NCI-H526 treated with DMSO at 0.1 percent for 48 hours (cell line): ENCODE measurements around the gene TOM1.

Source experiments
- DNase-seq: peaks from one replicate; lab custom pipeline; 2025; lab: John Stamatoyannopoulos, UW

The TOM1 gene

GRCh38 chr22:35369996-35370395, 70.3 kb downstream of the TOM1 start:
- DNase-seq, result no peak

DNA sequence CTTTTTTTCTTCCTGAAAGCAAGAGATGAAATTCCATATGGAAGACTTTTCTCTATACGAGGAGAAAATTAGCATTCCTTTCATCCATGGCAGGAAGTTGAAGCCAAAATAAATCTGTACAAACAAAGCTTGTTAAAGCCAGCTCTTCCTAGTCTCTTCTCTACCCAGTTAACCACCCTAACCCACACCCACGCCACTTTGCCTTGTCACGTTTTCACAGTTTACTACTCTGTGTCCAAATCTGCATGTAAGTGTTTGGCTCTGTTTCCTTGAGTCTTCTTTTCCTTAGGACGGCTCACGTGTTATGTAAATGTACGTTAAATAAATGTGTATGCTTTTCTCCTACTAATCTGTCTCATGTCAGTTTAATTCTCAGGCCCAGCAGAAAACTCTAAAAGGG, 74.1 kb downstream of the TOM1 start:
- DNase-seq, result no peak

DNA sequence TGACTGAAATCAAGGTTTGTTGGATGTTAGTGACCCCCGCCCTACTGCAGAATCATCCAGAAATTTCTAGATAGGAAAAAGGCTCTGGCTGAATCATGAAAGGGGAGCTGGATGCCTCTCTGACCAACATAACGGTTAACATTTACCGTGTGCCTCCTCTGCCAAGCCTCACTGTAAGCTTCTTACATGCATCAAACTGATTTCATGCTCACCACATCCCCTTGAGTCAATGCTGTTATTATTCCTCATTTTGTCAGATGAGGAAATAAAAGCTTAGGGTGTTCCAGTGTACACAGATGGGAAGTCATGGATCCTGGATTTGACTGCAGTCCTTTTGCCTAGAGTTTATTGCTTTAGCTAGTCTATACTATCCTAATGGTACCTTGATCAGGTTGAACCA, 75.3 kb downstream of the TOM1 start:
- no peak for DNase-seq

GRCh38 chr22:35375526-35375925, 75.8 kb downstream of the TOM1 start:
- DNase-seq, result no peak

GRCh38 chr22:35376728-35377472, 77.2 kb downstream of the TOM1 start:
- DNase-seq, result peak; percentile 21

GRCh38 chr22:35377735-35378134, 78.0 kb downstream of the TOM1 start:
- no peak for DNase-seq

DNA sequence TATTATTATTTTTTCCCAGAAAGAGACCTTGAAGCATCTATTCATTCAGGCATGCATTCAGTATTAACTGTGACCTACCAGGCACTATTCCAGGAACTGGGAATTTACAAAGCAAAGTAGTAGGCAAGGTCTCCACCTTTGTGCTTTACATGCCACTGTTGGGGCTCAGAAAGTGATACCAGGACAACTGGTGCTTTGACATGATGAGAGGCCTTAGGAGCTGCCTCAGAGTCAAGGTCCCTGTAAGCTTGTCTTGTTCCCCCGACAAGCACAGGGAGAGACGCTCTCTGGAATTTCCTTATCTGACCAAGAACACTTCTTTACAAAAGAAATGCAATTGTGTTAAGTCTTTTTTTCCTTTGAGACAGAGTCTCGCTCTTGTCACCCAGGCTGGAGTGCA, 78.9 kb downstream of the TOM1 start:
- no peak for DNase-seq

DNA sequence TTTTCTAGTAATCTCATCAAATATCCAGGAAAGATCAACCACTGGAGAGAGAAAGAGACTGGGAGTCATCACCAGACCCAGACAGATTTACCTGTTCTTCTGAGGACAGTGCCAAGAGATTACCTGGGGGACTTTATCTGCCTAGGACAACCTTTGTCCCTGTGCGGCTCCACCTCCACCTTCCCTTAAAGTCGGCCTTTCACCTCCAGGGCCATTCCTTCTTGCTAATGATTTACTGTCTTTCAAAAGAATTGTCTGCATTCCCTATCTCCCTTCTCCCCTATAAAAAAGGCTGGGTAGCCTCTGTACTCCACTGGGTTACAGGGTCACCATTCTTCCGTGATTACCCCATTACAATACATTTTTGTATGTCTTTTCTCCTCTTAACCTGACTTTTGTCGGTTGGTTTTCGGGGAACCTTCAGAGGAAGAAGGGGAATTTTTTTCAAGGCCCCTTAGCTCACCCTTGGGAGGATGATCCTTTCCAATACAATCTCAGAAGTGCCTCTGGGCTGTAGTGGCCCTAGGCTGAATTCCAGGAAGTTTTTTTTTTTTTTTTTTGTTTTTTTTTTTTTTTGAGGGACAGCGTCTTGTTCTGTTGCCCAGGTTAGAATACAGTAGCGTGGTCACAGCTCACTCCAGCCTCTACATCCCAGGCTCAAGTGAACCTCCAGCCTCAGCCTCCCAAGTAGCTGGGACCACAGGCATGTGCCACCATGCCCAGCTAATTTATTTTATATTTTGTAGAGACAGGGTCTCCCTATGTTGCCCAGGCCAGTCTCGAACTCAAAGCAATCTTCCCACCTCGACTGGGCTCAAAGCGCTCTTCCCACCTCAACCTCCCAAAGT, 79.7 kb downstream of the TOM1 start:
- DNase-seq, result no peak

GRCh38 chr22:35380013-35380412, 80.3 kb downstream of the TOM1 start:
- no peak for DNase-seq

GRCh38 chr22:35380537-35381423, 81.1 kb downstream of the TOM1 start, which contains the start of gene HMOX1:
Gene HMOX1 (plus strand): TSS chr22:35381096. CDS start chr22:35381174, 78 bp downstream.
- DNase-seq, result no peak

DNA sequence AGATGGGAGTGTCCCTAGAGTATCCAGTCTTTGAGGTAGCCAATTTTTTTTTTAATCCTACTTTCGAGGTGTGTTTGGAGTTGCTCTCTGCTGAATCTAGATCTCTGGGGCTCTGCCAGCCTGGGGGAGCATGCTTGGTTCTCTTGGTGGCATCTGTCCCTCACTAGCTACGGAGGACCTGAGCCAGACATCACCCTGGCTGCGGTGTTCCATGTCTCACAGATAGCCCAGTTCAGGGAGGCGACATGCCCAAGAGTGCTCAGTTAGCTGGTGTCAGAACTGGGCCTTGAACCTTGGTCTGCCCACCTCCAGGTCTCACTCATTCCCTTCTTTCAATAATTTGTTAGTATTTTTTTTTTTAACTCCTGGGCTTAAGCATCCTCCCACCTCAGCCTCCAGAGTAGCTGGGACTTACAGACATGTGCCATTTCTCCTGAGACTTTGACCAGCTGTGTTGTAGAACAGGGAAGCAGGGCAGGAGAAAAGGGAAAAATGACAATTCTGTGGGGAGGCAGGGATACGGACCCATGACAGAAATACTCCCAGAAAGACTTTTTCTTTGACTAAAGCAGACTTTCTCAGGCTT, 81.8 kb downstream of the TOM1 start:
- DNase-seq, result no peak

- DNase-seq, result no peak
Measured at GRCh38 chr22:35383679-35384071, 84.0 kb downstream of the TOM1 start.

DNA sequence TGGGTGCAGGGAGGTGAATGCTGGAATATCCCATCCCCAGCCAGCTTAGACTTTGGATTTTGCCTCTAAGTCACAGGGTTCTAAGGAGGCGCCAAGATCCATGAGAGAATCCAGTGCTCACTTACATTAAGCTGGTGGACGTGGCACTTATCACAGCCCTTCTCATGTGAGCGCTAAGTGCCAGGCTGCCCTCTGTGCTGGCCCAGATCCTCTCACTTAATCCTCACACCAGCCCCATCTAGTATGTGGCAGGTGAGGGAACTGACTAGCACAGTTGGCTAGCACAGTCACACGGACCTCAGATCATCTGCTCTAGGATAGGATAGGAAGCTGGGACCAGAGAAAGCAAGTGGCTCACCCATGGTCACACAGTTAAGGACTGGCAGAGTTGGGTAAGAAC, 84.8 kb downstream of the TOM1 start:
- no peak for DNase-seq

- DNase-seq, result no peak
Measured at GRCh38 chr22:35384975-35385588, 85.4 kb downstream of the TOM1 start.

DNA sequence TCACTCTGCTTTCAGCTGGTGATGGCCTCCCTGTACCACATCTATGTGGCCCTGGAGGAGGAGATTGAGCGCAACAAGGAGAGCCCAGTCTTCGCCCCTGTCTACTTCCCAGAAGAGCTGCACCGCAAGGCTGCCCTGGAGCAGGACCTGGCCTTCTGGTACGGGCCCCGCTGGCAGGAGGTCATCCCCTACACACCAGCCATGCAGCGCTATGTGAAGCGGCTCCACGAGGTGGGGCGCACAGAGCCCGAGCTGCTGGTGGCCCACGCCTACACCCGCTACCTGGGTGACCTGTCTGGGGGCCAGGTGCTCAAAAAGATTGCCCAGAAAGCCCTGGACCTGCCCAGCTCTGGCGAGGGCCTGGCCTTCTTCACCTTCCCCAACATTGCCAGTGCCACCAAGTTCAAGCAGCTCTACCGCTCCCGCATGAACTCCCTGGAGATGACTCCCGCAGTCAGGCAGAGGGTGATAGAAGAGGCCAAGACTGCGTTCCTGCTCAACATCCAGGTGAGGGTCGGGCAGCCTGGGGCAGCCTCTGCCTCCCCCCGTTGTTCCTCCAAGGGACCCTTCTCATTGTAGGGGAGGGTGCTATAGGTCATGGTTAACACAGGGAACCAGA, 87.1 kb downstream of the TOM1 start:
- no peak for DNase-seq

DNA sequence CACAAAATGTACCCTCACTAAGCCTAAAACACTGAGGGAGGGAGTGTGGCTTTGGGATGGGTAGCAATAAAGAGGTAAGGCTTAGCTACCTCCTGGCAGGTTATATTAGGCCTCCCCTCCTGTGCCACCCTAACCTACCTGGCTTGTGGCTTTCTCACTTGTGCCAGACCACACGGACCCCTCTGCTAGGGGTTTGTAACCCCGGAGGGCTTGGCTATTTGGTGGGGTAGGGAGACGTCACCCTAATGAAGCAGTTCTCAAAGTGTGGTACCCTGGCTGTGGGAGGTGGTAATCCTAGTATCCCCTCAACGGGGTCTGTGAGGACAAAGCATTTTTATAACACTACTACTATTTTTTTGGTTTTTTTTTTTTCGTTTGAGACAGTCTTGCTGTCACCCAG, 91.2 kb downstream of the TOM1 start:
- no peak for DNase-seq

DNA sequence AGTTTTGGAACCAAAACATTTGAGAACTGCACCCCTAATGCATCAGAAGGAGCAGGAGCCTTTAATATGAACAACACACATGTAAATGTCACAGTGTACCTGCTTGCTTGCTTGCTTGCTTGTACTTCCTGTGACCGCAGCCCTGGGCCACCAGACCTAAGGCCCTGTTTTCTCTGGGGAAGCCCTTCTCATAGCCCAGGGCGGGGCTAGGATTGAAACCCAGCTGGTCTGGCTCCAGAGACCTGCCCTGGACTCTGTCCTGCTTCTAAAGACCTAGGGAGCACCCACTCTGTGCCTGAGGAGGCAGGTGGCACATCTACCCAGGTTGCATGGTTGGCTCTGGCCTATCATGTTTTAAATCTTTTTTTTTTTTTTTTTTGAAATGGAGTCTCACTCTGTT, 92.7 kb downstream of the TOM1 start:
- DNase-seq, result no peak

- DNase-seq, result no peak
Measured at GRCh38 chr22:35393116-35394010, 93.7 kb downstream of the TOM1 start.

GRCh38 chr22:35394011-35394312, 94.3 kb downstream of the TOM1 start:
- no peak for DNase-seq
